Stimulated activated CD4-positive, alpha-beta T cell treated with anti-CD3 and anti-CD28 coated beads, Interleukin-4, amount 100 ng/mL, for 1 hour (primary cell): Measurements from ENCODE around the gene IQCB1.
"Not testable (repeated sequence)": the region's sequence is repeated elsewhere in the genome, so short reads cannot be mapped to it uniquely, and the experiment has no call there.

ENCODE experiments used
- DNase-seq: peaks from one replicate; pipeline ENCODE4 v3.0.0-alpha.2; 2020

IQCB1 gene

DNA sequence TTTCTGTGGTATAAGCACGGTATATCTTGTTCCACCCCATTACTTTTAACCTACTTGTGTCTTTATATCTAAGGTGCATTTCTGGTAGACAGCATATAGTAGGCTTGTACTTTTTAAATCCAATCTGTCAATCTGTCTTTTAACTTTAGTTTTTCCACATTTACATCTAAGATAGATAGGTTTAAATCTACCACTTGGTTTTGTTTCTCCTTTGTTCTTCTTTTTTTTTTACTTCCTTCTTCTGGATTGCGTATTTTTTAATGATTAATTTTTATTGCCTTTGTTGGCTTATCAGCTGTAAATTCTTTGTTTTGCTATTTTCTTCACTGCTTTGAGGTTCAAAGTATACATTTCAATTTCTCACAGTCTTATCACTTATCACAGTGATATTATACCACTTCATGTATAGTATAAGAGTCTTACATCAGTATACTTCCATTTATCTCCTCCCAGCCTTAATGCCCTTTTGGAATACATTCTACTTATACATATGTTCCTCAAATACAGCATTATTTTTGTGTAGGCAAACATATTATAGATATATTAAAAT lies 31.0 kb downstream of the IQCB1 start:
- DNase-seq, result no peak

- no peak for DNase-seq
Observed at GRCh38 chr3:121800906-121801305, 34.0 kb downstream of the IQCB1 start.

DNA sequence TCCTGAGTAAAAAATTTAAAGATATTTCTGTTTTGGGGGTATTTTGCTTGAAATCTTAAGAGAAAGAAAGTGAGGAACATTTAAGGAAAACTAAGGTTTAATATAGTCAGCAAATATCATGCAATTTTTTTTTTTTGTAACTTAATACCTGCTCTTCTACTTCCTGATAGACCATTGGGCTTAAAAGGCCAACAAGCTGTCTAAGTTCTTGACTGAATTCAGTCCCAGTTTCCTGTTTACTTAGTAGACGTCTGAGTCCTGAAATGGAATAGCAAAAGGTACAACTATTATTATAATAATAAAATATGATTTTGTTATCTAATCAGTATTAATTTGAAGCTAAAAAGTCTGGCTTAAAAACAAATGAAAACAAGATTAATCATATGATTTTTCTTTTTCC lies 37.9 kb downstream of the IQCB1 start:
- DNase-seq, result no peak

GRCh38 chr3:121794264-121794983 lies 40.4 kb downstream of the IQCB1 start:
- DNase-seq, result no peak

DNA sequence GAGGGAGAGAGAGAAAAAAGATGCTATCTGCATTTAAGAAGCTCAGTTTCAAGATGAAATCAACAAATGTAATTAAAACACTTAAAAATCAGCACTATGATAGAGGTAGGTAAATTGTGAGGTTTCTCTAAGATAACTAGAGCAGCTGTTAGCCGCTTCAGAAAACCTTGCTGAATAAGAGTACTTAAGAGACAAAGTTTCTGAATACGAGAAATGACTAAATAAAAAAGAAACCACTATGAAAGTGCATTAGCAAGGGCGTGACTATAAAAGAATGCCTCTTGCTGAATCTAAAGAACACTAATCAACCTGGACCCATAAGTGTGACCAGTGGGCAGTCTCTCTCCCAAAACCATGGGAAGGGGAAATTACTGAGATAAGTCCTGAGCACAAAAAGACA lies 41.8 kb downstream of the IQCB1 start:
- DNase-seq, result no peak

GRCh38 chr3:121786485-121786884 lies 48.4 kb downstream of the IQCB1 start:
- DNase-seq, result no peak

DNA sequence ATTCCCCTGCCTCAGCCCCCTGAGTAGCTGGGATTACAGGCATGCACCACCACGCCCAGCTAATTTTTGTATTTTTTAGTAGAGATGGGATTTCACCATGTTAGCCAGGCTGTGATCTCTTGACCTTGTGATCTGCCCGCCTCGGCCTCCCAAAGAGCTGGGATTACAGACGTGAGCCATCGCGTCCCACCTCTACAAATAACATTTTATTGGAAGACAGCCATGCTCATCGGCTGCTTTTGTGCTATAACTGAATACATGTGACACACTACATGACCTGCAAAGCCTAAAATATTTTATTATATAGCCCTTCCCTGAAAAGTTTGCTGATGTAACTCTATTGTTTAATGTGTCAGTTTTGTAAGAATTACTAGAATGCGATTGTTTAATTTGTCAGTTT lies 52.1 kb downstream of the IQCB1 start:
- DNase-seq, result not testable (repeated sequence)

- DNase-seq, result no peak
Observed at GRCh38 chr3:121781611-121782010, 53.2 kb downstream of the IQCB1 start.

GRCh38 chr3:121775095-121775494 lies 59.8 kb downstream of the IQCB1 start:
- not testable (repeated sequence) for DNase-seq

GRCh38 chr3:121769246-121769645 lies 65.6 kb downstream of the IQCB1 start:
- DNase-seq, result no peak

DNA sequence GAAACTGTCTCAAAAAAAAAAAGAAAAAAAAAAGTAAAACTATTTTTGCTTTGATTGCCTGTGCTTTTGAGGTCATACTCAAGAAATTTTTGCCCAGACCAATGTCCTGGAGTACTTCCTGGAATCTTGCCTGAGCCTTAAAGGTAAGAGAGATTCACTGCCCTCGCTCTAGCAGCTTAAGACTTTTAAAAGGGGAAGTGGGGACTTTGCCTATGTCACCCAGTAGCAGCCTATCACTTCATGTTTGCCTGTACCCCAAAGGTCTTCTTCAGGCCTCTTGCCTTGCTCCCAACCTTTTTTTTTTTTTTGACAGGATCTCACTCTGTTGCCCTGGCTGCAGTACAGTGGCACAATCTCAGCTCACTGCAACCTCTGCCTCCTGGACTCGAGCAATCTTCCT lies 66.4 kb downstream of the IQCB1 start:
- DNase-seq, result no peak

DNA sequence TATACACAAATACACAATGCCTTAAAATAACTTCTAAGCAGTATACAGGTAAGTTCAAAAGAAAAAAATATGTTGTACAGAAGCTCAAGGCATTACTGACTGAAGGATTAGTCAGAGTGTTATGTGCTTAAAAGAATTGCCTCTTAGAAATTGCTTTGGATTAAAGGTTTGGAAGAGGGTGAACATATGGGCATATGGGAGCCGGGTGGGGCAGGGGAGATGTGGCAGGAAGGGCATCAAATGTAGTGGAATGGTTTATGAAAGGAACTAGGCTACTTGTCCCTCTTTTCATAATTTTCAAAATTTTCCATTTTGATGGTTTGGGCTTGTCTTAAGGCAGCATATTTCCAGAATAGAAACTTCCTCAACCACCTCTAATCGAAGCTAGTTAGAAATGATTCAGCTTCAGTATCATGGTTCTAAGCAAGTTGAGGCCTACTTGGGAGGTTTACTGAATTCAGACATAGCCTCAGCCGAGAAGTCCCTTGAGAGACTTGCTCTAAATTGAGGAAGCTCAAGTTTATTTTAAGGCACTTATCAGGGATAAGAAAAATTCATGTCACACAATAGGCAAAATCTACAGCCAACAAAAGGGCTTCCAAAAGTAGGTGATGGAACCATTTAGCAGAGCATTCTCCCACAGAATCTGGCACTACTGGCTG lies 75.2 kb downstream of the IQCB1 start:
- DNase-seq, result no peak

GRCh38 chr3:121758727-121759450 lies 76.0 kb downstream of the IQCB1 start:
- no peak for DNase-seq

GRCh38 chr3:121757812-121758545 lies 76.9 kb downstream of the IQCB1 start:
- DNase-seq, result no peak

- no peak for DNase-seq
Observed at GRCh38 chr3:121757087-121757811, 77.6 kb downstream of the IQCB1 start.

GRCh38 chr3:121752772-121753171 lies 82.1 kb downstream of the IQCB1 start:
- no peak for DNase-seq

GRCh38 chr3:121752261-121752660 lies 82.6 kb downstream of the IQCB1 start:
- no peak for DNase-seq

DNA sequence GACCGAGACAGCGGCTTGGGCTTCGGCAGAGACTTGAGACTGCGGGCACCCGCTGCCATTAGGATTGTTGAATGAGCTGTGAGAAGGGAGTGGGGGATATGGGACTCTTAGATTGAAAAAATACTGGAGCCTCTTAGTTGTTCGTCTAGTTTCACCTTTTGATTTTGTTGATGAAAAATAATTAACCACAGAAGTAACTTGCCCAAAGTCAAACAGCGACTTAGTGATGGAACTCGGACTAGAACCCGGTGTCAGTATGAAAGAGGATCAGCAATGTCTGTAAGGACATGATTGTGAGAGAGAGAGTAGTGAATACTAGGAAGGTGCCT lies 84.8 kb downstream of the IQCB1 start:
- DNase-seq, result no peak

DNA sequence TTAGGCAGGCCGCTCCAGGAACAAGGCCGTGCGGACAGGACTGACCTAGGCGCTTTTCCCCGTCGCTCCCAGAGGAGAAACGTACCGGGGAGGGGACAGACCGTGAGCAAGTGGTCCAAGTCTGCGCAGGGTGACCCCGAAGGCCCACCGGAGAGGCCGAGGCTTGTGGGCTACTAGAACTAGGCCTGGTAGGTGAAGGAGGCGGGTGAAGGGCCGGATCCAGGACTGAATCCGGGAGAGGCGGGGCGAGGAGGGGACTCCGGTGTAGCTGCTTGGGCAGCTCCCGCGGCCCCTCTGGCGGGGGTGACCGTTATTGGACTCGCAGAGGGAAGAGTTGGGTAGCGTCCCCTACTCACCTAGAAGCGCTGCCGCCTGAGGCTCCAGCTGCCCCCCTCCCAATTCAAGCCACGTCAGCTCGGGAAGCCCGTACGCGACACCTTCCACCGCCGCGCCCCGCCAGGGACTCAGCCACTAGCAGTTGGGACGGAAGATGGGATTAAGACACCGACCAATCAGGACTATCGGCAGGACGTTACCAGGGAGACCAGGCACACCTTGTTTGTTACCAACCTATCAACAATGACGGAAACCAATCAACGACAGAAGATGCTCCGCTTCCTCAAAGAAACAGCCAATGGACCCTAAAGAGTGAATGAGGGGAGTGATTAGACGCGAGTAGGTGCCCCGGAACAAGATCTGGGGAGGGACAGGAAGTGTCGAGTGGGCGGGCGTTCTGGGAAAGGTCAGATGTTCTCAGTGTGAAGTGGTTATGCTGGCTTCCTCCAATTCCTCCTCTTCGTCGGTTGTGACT lies 85.4 kb downstream of the IQCB1 start, which contains the start of gene GOLGB1:
Gene GOLGB1, minus strand, starts transcription at position 466 of the 811 bp plus-strand sequence. CDS start 18,770 bp downstream, outside the sequence.
- DNase-seq, result peak; percentile 88

DNA sequence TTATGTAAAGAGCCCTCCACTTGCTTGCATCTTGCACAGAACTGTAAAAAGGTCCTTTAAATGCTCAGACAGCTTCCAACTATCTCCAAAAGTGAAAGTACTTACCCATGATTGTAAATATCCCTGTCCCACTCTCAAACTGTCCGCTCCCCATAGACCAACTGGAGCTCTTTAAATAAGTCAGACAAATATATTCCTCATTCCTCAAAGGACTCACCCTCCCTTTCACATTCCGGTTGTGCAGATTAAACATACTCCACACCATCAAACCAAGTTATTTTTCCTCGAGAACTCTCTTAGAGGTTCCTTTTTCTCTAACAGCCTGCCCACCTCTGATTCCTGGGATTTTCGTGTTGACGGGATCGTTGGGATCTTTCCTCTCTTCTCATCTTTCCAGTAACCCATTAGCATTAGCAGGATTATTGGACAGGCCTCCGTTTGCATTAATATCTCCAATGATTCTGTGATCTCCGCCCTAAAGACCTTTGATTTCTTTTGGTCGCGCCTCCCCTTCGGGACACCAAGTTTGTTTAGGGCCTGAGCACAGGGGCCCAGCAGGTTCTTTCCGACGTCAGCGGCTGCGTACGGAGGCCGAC lies 86.1 kb downstream of the IQCB1 start:
- no peak for DNase-seq

GRCh38 chr3:121747976-121748375 lies 86.9 kb downstream of the IQCB1 start:
- DNase-seq, result no peak
